DND-41 (cell line): ENCODE data around the gene GRAMD2A.

Experiments
- ATAC-seq: fragments of 200-7000 bp; cut with Tn5 transposase; 3 replicates; pipeline ENCODE4 v1.9.1; 2021; ENCODE audit warnings: low read depth; ENCODE audit not compliant: insufficient read depth
- DNase-seq: peaks from one replicate; pipeline ENCODE4 v3.0.0-alpha.2; 2020
- H2AFZ ChIP-seq: 2 replicates; pipeline ENCODE4 v1.6.0; 2012; ENCODE audit warnings: low read depth, low read length
- H3K27ac ChIP-seq: 2 replicates; pipeline ENCODE4 v1.5.1; 2012; ENCODE audit warnings: low read length, inconsistent platforms
- H3K27me3 ChIP-seq: fragments of 200-600 bp; sonication (generic); 2 replicates; pipeline ENCODE4 v1.6.0; 2012; ENCODE audit warnings: low read length, mild to moderate bottlenecking, inconsistent platforms; ENCODE audit not compliant: insufficient read depth, poor library complexity
- H3K36me3 ChIP-seq: 2 replicates; pipeline ENCODE4 v1.5.1; 2012; ENCODE audit warnings: low read length, inconsistent platforms; ENCODE audit not compliant: insufficient read depth
- H3K4me1 ChIP-seq: 2 replicates; pipeline ENCODE4 v1.5.1; 2012; ENCODE audit warnings: mild to moderate bottlenecking, low read length; ENCODE audit not compliant: insufficient read depth
- H3K4me2 ChIP-seq: 2 replicates; pipeline ENCODE4 v1.6.0; 2012; ENCODE audit warnings: mild to moderate bottlenecking, moderate library complexity, low read length, inconsistent platforms; ENCODE audit not compliant: insufficient read depth
- H3K4me3 ChIP-seq, 2 experiments: fragments of 200-600 bp in 1 of 2; shearing (Covaris generic) in 1 of 2; 2 replicates each; pipeline ENCODE4 v1.5.1; 2012 to 2016; ENCODE audit warnings: inconsistent platforms in 2 of 2, low read length in 2 of 2, mild to moderate bottlenecking in 2 of 2, low read depth in 1 of 2, moderate library complexity in 1 of 2
- H3K79me2 ChIP-seq: 2 replicates; pipeline ENCODE4 v1.6.0; 2012; ENCODE audit warnings: low read length, inconsistent platforms; ENCODE audit not compliant: insufficient read depth
- H3K9ac ChIP-seq: 2 replicates; pipeline ENCODE4 v1.6.0; 2012; ENCODE audit warnings: low read depth, mild to moderate bottlenecking, inconsistent platforms, low read length, moderate library complexity
- H3K9me3 ChIP-seq: 2 replicates; pipeline ENCODE4 v1.5.1; 2012; ENCODE audit warnings: low read length, moderate library complexity, mild to moderate bottlenecking, inconsistent platforms; ENCODE audit not compliant: insufficient read depth, severe bottlenecking
- H4K20me1 ChIP-seq: 2 replicates; pipeline ENCODE4 v1.6.0; 2012; ENCODE audit warnings: low read length; ENCODE audit not compliant: insufficient read depth
- CTCF ChIP-seq: IDR thresholded peaks from 2 replicates; pipeline ENCODE4 v1.5.1; 2012; ENCODE audit warnings: borderline replicate concordance, low read length, moderate library complexity, mild to moderate bottlenecking; ENCODE audit not compliant: poor library complexity, severe bottlenecking; ENCODE audit errors: extremely low read depth
- EZH2 ChIP-seq: IDR thresholded peaks from 3 replicates; pipeline ENCODE4 v1.6.1; 2012; ENCODE audit warnings: borderline replicate concordance, low read depth, mild to moderate bottlenecking, moderate library complexity, low read length, inconsistent platforms; ENCODE audit not compliant: severe bottlenecking

GRAMD2A gene

GRCh38 chr15:72180761-72181324, 16.7 kb downstream of the GRAMD2A start:
- ATAC-seq (no peak), DNase-seq (no peak)
- Histone ChIP-seq H3K4me3 (no peak overlapping the region), H3K4me1 (no peaks in the 10 kb centered on the region), H4K20me1 (no peaks in the 10 kb centered on the region), H3K27ac (no peak overlapping the region), H3K9me3 (no peaks in the 10 kb centered on the region), H3K4me2 (no peak overlapping the region), H3K9ac (no peak overlapping the region), H3K79me2 (no peaks in the 10 kb centered on the region), H3K36me3 (no peaks in the 10 kb centered on the region), H2AFZ (no peak overlapping the region), H3K27me3 (no peaks in the 10 kb centered on the region)
- TF ChIP-seq EZH2 (no peak), CTCF (no peak)

GRCh38 chr15:72179950-72180581, 17.5 kb downstream of the GRAMD2A start:
- Histone ChIP-seq H3K9ac (no peak overlapping the region), H3K4me1 (no peaks in the 10 kb centered on the region), H3K36me3 (no peaks in the 10 kb centered on the region), H4K20me1 (no peaks in the 10 kb centered on the region), H3K27ac (no peak overlapping the region), H3K9me3 (no peaks in the 10 kb centered on the region), H3K79me2 (no peaks in the 10 kb centered on the region), H3K27me3 (no peaks in the 10 kb centered on the region), H2AFZ (no peak overlapping the region), H3K4me3 (no peak overlapping the region), H3K4me2 (no peak overlapping the region)
- DNase-seq (no peak), ATAC-seq (no peak)
- no peak for TF ChIP-seq CTCF
- TF ChIP-seq EZH2, result no peak

GRCh38 chr15:72178976-72179585, 18.5 kb downstream of the GRAMD2A start:
- no peaks in the 10 kb centered on the region for H3K27me3 ChIP-seq
- DNase-seq (no peak), ATAC-seq (no peak)
- no peak overlapping the region for H3K9ac ChIP-seq
- H3K27ac ChIP-seq, result no peak overlapping the region
- no peaks in the 10 kb centered on the region for H3K36me3 ChIP-seq
- no peaks in the 10 kb centered on the region for H4K20me1 ChIP-seq
- H3K4me3 ChIP-seq, result no peak overlapping the region
- no peaks in the 10 kb centered on the region for H3K9me3 ChIP-seq
- no peaks in the 10 kb centered on the region for H3K4me1 ChIP-seq
- H3K79me2 ChIP-seq, result no peaks in the 10 kb centered on the region
- no peak overlapping the region for H2AFZ ChIP-seq
- TF ChIP-seq EZH2, result no peak
- TF ChIP-seq CTCF, result no peak
- H3K4me2 ChIP-seq, result no peak overlapping the region
